GM19467 (cell line): ENCODE data around the gene POC1A.
"Not testable (repeated sequence)": the region's sequence is repeated elsewhere in the genome, so short reads cannot be mapped to it uniquely, and the experiment has no call there.

ENCODE experiments used
- ATAC-seq: cut with Tn5 transposase; IDR thresholded peaks from one replicate; pipeline ENCODE4 v1.9.1; 2021; ENCODE audit warnings: mild to moderate bottlenecking, moderate library complexity; ENCODE audit not compliant: unreplicated experiment

The POC1A gene

DNA sequence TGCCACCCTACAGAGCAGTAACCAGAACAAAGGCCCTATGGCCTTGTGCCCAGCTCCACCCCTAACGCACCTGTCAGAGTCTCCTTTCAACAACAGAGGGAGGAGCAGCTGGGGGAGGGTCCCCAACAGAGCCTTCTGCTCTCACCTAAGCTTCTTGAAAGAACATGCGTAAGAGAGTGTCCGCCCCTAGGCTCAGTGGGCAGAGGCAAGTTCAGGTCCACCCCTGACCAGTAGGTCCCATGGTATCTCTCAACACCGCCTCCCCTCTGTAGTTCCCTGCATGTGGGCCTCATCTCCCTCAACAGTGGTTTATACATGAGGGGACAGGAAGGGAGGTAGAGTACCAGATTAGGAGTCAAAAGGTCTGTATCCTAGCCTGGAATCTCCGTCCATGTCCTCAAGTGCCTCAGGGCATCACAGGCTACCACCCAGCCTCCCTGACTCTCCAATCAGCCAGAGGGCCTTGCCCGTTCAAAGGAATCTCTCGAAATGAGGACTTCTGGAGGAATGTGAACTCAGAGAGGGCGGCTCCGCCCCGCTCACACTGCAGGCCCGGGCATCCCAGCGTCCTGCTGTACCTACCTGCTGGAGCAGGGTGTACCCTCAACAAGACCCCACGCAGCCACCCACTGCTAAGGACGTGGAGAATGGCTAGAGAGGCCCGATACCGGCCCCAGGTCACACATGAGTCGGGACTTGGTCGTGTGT, 680 bp downstream of the POC1A start:
- peak; percentile 2 for ATAC-seq

DNA sequence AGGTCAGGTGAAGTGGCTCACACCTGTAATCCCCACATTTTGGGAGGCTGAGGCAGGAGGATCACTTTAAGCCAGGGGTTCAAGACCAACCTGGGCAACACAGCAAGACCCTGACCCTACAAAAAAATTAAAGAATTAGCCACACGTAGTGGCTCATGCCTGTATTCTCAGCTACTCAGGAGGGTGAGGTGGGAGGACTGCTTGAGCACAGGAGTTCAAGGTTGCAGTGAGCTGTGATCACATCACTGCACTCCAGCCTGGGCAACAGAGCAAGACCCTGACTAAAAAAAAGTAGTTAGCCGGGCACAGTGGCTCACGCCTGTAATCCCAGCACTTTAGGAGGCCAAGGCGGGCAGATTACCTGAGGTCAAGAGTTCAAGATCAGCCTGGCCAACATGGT, 2.2 kb downstream of the POC1A start:
- ATAC-seq, result not testable (repeated sequence)

DNA sequence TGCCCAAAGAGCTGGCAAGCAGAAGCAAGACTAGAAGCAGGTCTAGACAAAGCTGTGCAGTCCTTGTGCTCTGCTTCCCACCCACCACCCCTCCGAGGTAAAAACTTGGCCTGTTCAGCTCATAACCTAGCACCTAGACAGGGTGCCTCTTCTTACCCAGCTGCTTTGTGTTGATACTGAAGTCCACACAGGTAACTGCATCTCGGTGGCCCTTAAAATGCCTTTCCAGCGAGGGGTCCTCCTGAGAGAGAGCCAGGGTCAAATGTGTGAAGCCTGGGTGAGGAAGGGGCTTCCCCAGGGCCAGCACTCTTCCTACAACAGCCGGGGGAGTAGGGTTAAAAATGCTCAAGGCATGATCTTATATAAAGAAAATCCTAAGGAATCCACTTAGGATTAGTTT, 3.4 kb downstream of the POC1A start:
- no peak for ATAC-seq

DNA sequence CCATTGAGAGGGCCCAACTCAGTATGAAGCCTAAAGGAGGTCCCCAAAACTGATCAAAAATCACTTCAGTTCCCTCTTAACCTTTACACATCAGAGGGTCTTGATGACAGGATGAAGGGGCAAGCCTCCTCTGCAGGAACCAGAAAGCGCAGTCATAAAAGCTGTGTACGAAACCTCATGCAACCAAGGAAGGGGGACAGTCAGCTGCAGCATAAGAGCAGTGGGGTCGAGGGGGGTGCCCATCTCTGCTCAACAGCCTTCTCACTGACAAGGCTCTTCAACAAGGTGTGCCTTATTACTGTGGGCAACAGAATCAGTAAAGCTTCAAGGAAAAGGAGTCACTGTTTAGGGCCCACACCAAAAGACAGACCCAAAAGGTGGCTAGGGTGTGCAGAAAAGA, 3.9 kb downstream of the POC1A start:
- ATAC-seq, result no peak

DNA sequence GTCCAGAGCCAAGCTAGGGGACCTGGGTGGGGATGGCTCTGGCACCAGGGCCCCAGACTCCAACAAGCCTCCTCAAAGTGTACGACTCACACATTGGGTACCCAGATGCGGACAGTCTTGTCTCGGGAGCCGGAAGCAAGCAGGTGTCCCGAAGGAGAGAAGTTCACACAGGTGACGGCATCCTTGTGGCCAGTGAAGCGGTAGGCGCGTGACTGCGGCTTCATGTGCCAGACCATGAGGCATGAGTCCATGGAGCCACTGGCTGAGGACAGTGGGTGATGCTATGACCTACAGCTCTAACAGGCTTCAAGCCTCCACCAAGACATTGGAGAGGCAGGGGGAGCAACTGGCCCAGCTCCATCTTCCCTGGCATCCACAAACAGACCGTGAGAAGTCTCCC, 4.5 kb downstream of the POC1A start:
- ATAC-seq, result no peak

DNA sequence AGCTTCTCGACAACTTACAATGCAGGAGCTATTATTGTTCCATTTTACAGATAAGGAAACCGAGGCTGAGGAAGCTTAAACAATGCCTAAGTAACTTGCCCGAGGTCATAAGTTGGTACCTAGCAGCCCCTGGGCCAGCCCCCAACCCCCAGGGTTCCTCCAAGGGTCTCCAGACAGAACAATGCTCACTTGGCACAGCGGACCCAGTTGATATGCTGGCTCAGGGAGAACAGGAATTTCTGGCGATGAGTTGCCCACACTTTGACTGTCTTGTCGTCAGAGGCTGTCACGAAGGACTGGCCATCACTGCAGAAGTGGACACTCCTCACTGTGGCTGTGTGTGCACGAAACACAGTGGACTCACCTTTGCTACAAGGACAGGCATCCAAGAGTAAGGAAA, 5.2 kb downstream of the POC1A start:
- ATAC-seq, result no peak

DNA sequence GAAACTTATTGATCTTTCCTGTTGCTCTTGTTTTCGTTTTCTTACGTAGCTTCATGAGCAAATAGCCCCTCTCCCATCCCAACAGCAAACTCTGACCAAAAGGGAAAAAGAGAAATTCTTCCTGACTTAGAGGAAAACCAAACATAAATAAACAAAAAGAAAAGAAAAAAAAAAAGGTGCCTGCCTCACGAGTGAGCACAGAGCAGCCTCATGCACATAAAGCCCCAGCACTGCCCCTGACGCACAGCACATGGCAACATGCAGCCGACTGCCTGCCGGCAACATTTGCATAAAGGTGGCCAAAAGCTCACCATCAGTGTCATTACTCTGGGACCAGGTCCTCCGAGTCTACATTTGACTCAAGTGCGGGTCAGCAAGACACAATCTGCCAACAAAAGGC, 6.4 kb downstream of the POC1A start:
- ATAC-seq, result no peak

DNA sequence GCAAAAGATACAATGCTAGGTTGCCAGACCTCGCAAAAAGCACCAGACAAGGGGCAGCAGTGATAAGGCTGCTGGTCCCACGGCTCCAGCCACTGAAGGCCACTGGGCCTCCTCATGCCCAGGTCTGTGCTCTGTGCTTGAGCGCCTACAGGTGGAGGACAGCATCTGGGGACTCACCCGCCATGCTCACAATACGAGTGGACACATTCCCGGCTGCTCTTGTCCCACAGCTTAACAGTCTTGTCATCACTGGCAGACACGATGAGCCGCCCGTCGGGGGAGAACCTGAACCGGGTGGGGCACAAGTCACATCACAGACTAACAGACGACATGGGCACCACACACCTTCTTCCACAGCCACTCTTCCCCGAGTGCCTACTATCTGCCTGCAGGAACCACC, 7.4 kb downstream of the POC1A start:
- ATAC-seq, result no peak

DNA sequence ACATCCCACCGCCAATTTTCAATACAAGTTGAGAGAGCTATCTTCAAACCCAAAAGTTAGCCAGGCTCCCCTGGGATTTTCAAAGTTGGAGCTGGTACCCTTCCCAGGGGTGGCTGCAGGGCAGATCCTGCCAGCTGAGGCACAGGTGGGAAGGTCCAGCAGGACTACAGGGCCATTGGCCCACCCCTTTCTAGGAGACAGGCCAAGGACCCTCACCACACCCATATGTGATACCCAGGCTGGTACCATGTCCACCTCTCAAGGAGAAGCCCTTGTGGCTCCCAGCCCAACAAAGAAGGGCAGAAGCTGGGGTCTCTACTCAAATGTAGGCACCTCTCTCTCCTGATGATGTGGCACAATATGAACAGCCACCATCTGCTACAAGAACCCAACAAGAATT, 8.0 kb downstream of the POC1A start:
- no peak for ATAC-seq

DNA sequence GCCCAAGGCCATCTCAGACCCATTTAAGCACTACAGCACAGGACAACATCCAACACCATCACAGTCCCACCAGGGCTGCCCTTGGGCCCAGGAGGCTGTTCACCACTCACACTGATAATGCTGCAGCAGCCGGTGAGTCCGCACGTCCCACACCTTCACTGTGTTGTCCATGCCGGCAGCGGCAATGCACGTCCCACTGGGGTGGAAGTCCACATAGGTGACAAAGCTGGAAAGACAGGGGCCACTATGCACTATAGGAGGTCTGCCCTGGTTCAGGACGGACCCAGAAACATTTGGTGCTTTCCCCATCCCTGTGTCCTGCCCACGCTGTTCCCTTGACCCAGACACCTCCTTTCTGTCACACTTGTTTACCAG, 8.5 kb downstream of the POC1A start:
- ATAC-seq, result no peak

DNA sequence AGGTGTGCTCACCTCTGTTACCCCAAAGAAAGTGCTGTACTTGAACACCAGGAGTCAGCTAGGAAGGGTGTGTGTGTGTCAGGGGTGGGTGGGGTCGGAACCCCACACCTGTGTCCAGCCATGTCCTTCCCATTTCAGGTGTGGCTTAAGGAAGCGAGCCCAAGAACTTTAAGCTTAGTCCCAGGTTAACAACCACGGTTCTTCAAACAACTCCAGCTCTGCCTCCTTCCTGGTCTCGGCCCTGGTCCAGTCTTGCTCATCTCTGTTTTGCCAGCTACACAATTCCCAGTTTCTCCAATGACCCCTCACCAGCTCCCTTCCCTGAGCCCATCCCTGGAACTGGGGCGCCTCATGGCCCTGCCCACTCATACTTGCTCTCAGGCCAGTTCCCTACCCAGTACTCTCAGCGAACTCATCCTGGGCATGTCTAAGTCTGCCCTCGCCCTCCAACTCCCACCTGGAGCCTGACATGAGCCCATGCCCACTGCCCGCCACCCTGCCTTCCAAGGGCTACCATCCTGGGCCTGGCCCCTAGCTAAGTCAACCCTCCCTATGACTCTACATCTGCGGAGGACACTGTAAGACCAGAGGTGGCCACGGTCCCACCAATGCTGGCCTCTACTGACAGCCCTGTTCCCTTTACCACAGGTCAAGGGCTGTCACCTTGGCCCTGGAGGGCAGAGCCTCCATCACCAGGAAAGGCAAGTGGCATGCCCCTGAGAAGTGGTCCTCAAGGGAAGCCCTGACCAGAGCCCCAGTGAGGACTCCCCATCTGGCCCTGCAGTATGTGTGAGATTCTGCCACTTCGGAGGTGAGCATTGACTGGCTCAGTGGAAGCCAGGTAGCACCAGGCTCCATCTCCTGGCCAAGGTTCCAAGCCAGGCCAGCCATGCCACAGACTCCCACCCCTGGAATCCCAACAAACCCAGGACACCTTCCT, 9.2 kb downstream of the POC1A start:
- no peak for ATAC-seq

DNA sequence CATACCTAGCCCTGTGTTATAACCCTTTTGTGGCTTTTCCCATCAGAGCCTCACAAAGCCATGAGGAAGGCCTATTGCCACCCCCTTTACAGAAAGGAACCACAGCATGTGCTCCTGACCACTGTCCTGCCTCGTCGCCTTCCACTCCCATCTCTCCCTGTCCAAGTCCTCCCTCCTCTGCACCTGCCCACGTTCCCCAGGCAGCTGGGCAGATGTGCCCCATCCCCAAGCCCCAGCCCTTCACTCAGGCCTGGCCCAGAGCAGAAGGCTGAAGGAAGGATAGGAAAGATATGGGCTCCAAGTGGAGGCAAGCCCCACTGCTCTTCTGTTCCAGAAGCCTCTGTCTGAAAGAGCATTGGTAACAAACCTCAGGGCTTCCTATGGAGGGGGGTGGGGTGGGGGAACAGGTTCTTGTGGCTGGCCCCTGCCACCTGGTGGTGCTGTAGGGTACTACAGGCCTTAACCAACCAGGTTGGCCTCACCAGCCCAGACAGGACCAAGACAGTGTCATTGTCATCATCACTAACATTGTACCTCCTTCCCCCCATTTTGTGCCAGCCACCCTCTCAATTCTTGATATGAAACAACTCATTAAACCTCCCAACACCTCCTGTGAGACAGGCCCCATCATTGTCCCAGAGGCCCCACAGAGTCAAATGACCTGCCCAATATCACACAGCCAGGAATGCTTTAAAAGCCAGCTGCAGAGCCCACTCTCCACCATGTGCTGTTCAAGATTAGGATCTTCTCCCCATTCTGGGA, 10.0 kb downstream of the POC1A start:
- no peak for ATAC-seq

DNA sequence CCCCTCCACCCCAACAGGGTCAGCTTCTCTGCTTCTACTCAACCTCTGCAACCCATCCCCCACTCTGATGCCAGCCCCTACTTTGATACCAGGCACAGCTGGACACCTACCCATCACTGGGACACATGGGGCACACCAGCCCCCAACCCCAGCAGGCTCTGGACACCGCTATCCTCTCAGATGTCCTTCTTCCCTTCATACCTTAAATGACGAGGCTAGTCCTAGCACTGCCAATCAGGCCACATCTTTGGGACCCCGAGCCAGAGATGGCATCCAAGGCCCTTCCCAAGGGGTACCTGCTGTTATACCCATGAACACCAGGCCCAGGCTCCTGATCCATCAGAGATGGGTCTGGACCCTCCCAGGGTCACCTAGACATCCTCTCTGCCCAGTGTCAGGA, 10.6 kb downstream of the POC1A start:
- ATAC-seq, result no peak

DNA sequence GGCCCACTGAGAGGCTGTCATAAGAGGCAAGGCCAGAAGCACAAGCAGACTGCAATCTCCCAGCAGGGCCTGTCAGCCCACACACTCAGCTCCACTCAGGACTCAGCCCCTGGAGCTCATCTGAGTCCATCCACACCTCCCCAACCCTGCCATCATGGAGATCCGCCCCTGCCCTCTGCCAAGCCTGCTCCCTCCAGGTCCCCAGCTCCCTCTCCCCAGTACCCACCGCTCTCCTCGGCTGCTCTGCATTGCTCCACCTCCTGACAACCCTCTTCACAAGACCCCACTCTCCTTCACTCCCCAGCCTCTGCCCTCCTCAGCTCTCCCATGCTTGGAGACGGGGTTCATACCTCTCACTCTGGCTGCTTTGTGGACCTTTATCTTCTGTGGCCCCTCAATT, 11.1 kb downstream of the POC1A start:
- no peak for ATAC-seq

DNA sequence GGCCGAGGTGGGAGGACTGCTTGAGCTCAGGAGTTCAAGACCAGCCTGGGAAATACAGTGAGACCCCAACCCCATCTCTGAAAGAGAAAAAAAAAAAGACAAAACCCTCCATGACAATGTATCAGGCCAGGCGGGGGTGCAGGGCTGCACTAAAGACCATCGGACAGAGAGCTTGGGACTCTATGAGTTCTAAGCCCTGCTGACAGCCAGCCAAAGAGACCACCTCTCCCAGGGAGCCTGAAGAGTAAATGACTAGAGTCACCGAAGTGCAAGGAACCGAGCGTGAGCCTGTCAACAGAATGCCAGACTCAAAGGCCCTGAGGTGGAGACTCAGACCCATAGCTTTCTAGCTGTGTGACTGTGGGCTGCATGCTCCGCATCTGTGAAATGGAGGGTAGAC, 12.5 kb downstream of the POC1A start:
- no peak for ATAC-seq

DNA sequence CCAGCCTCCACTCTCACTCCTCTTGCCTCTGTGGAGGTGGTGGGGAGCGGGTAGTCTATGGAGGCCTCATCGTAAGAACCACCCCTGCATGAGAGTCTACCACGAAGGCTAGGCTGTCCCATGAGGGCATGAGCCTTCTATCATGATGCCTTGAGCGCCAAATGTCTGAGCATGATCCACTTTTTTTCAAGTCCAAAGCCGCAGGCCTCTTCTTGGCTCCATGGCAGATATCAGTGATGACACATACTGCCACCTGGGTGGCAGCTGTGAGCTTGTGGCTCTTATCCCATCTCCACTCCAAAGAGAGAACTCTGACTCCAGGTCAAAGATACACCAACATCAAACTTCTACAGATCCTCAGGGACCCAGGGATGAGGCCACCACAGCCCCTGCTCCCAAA, 13.5 kb downstream of the POC1A start:
- no peak for ATAC-seq

DNA sequence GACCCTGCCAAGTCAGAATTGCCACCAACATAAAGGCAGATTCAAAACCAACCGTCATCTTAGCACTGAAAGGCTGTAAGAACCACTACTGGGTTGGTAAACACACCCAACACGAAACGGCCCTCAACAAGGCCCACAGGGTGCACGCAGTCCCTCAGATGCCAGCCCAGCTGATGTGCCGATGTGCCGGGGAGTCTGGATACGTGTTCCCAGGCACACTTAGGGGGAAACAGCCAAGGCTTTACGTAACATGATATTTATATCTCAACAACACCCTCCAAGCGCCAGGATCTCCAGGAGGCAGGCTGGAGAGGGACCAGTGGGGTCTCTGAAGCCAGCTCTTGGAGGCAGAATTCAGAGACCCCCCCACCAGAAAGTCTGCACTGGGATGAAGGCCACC, 14.2 kb downstream of the POC1A start:
- ATAC-seq, result no peak

DNA sequence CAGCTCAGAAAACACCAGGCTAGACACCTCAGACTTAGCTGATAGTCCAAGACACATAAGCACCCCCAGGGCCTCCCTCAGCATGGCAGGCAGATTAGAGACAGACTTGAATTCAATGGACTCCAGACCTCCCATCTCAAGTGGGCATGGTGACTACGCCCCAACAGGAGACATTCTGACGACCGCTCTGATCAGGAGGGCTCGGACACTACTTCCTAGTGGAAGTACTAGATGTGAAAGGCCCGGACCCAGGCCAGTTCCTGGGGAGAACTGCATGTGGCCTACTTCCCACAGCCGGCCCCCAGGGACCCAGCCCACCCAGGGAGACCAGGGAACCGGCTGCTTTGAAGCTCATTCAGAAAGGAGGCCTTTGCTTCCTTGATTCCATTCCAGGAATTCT, 16.9 kb downstream of the POC1A start:
- ATAC-seq, result no peak

DNA sequence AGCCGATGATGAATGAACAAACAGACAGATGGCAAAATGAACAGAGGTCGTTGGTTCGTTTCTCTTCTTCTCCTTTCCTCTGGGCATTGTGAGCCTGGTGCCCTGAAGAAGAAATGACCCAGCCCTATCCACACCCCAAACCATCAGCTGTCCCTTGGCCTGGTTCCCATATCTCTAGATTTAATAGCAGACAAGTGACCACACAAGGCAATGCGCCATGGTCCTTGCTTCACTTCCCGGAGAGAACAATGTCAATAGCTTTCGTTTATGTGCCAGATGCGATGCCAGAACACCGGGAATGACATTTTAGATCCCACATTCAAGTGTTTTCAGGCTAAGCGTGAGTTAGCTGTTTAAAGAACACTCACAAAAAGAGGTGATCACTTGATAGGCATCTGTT, 17.7 kb downstream of the POC1A start:
- no peak for ATAC-seq

DNA sequence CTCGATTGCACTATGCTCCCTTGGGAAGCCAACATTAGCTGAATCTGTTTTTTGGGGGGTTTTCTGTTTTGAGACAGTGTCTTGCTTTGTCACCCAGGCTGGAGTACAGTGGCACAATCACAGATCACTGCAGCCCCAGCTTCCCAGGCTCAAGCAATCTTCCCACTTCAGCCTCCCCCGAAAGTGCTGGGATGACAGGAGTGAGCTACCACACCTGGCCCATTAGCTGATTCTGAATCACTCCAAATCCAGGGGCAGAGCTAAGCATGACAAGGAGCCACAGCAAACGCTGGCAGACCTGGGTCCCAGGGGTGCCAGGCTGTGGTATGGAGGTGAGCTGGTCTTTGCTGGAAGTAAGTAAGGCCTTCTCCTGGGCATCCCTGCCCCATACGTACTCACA, 18.9 kb downstream of the POC1A start:
- ATAC-seq, result no peak

DNA sequence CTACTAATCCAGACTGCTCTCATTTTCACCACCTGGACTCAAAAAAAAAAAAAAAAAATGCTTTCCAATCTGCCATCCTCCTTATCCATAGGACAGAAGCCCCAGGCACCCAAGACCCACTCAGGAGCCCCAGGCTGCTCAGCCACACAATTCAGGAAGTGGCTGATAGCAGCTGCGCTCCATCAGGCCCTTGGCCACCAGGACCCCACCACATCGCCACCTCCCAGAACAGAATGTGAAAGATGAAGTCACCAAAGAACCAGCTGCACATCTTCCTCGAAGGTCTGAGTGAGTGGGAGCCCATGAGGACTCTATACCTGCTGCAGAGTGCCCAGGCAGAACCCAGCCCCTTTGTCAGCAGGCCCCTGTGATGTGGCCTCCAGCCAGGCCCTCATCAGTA, 19.5 kb downstream of the POC1A start:
- ATAC-seq, result no peak

DNA sequence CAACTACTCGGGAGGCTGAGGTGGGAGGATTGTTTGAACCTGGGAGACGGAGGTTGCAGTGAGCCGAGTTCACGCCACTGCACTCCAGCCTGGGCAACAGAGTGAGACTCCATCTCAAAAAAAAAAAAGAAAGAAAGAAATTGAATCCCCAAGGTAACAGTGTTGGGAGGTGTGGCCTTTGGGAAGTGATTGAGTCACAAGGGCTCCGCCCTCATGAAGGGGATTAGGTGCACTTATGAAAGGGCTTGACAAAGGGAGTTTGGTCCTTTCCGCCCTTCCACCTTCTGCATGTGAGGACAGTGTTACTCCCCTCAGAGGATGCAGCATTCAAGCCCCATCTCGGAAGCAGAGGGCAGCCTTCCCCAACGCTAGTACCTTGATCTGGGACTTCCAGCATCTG, 21.3 kb downstream of the POC1A start:
- no peak for ATAC-seq
